ENCODE results near the gene HSD17B10.

Gene HSD17B10

GRCh38 chrX:53452812-53453211 is 18.6 kb upstream of the HSD17B10 start:
- in situ Hi-C loops (cut with HindIII; ENCODE audit: low pct_ligation_motif_present, low sequenced_read_pairs): no loop called here
- Histone ChIP-seq H3K27ac (no peak overlapping the region), H3K36me3 (replicated peaks) (no peaks in the 10 kb centered on the region), H3K27me3 (replicated peaks) (no peaks in the 10 kb centered on the region), H3K4me3 (ENCODE audit: low read depth, low read length) (no peak overlapping the region)
- no peak for TF ChIP-seq CTCF (IDR thresholded peaks at IDR 0.05; ENCODE audit: low read depth, low read length, missing control alignments)
- no peak for DNase-seq

- in situ Hi-C loops (cut with HindIII; ENCODE audit: low pct_ligation_motif_present, low sequenced_read_pairs): no loop called here
- H3K4me3 ChIP-seq (ENCODE audit: low read depth, low read length): no peak overlapping the region
- no peak for TF ChIP-seq CTCF (IDR thresholded peaks at IDR 0.05; ENCODE audit: low read depth, low read length, missing control alignments)
- DNase-seq: no peak
- H3K27ac ChIP-seq: no peak overlapping the region
- no peaks in the 10 kb centered on the region for H3K27me3 ChIP-seq (replicated peaks)
- no peaks in the 10 kb centered on the region for H3K36me3 ChIP-seq (replicated peaks)
These were observed 15.5 kb upstream of the HSD17B10 start for GRCh38 chrX:53449632-53450031.

GRCh38 chrX:53447441-53447840 is 13.3 kb upstream of the HSD17B10 start:
- Histone ChIP-seq H3K27ac (no peak overlapping the region), H3K27me3 (replicated peaks) (no peaks in the 10 kb centered on the region), H3K36me3 (replicated peaks) (no peaks in the 10 kb centered on the region), H3K4me3 (ENCODE audit: low read depth, low read length) (no peak overlapping the region)
- DNase-seq: no peak
- TF ChIP-seq CTCF (IDR thresholded peaks at IDR 0.05; ENCODE audit: low read depth, low read length, missing control alignments): no peak
- in situ Hi-C loops (cut with HindIII; ENCODE audit: low pct_ligation_motif_present, low sequenced_read_pairs): no loop called here

- Histone ChIP-seq H3K27ac (no peak overlapping the region), H3K27me3 (replicated peaks) (no peaks in the 10 kb centered on the region), H3K4me3 (ENCODE audit: low read depth, low read length) (no peak overlapping the region), H3K36me3 (replicated peaks) (no peaks in the 10 kb centered on the region)
- in situ Hi-C loops (cut with HindIII; ENCODE audit: low pct_ligation_motif_present, low sequenced_read_pairs): no loop called here
- peak; percentile 38 for DNase-seq
- TF ChIP-seq CTCF (IDR thresholded peaks at IDR 0.05; ENCODE audit: low read depth, low read length, missing control alignments): peak; percentile 80
These were observed 11.8 kb upstream of the HSD17B10 start for GRCh38 chrX:53445977-53446376.

GRCh38 chrX:53442322-53442631 is 8.1 kb upstream of the HSD17B10 start:
- Histone ChIP-seq H3K4me3 (ENCODE audit: low read depth, low read length) (no peak overlapping the region), H3K27ac (no peak overlapping the region), H3K36me3 (replicated peaks) (no peaks in the 10 kb centered on the region), H3K27me3 (replicated peaks) (no peaks in the 10 kb centered on the region)
- in situ Hi-C loops (cut with HindIII; ENCODE audit: low pct_ligation_motif_present, low sequenced_read_pairs): no loop called here
- TF ChIP-seq CTCF (IDR thresholded peaks at IDR 0.05; ENCODE audit: low read depth, low read length, missing control alignments): no peak
- no peak for DNase-seq

GRCh38 chrX:53441531-53442321 is 7.6 kb upstream of the HSD17B10 start:
- Histone ChIP-seq H3K27me3 (replicated peaks) (no peaks in the 10 kb centered on the region), H3K4me3 (ENCODE audit: low read depth, low read length) (peak overlapping the region; percentile 53), H3K36me3 (replicated peaks) (no peaks in the 10 kb centered on the region), H3K27ac (no peak overlapping the region)
- TF ChIP-seq CTCF (IDR thresholded peaks at IDR 0.05; ENCODE audit: low read depth, low read length, missing control alignments): no peak
- in situ Hi-C loops (cut with HindIII; ENCODE audit: low pct_ligation_motif_present, low sequenced_read_pairs): no loop called here
- peak; percentile 37 for DNase-seq
